Keratinocyte (primary cell): Measurements from ENCODE around the gene SPSB4. TPM values are rescaled to one million over a fixed set of nuclear protein-coding genes. Genes with fewer than 3 reads are reported as not detected.

Experiments used
- DNase-seq: peaks from one replicate; pipeline ENCODE4 v3.0.0-alpha.2; 2011; ENCODE audit warnings: low read depth, missing footprints, low spot score
- FAIRE-seq: peaks from 2 replicates; lab custom pipeline; 2011; peaks lifted over from hg19 to GRCh38; lab: Jason Lieb, UNC
- H2AFZ ChIP-seq: 2 replicates; pipeline ENCODE4 v1.6.0; 2012; ENCODE audit warnings: low read length, control low read depth, inconsistent platforms; ENCODE audit not compliant: control insufficient read depth
- H3K27ac ChIP-seq: 2 replicates; pipeline ENCODE4 v1.5.1; 2011; ENCODE audit warnings: low read length; ENCODE audit not compliant: control insufficient read depth, insufficient read depth
- H3K27me3 ChIP-seq: 3 replicates; pipeline ENCODE4 v1.6.0; 2011; ENCODE audit warnings: low read length; ENCODE audit not compliant: control insufficient read depth, insufficient read depth; ENCODE audit errors: extremely low read depth
- H3K36me3 ChIP-seq, 2 experiments: 2 replicates in 1 of 2; 3 replicates in 1 of 2; pipeline ENCODE4 v1.5.1; 2011; ENCODE audit warnings: low read length in 2 of 2, mild to moderate bottlenecking in 1 of 2; ENCODE audit not compliant: control insufficient read depth in 2 of 2, insufficient read depth in 2 of 2; ENCODE audit errors: extremely low read depth in 1 of 2
- H3K4me1 ChIP-seq: 3 replicates; pipeline ENCODE4 v1.5.1; 2011; ENCODE audit warnings: low read length; ENCODE audit not compliant: control insufficient read depth, insufficient read depth; ENCODE audit errors: extremely low read depth
- H3K4me2 ChIP-seq: 3 replicates; pipeline ENCODE4 v1.6.0; 2011; ENCODE audit warnings: low read depth, low read length; ENCODE audit not compliant: control insufficient read depth, insufficient read depth; ENCODE audit errors: extremely low read depth
- H3K4me3 ChIP-seq, 3 experiments: fragments of 200-600 bp in 1 of 3; sonication (generic) in 1 of 3; 2 replicates in 2 of 3; 3 replicates in 1 of 3; pipeline ENCODE4 v1.5.1; 2011 to 2016; ENCODE audit warnings: low read length in 3 of 3, mild to moderate bottlenecking in 3 of 3, control low read depth in 2 of 3, inconsistent platforms in 1 of 3, low read depth in 1 of 3, mixed read lengths in 1 of 3, mixed run types in 1 of 3, moderate library complexity in 1 of 3; ENCODE audit not compliant: control insufficient read depth in 2 of 3, insufficient read depth in 2 of 3; ENCODE audit errors: extremely low read depth in 1 of 3
- H3K79me2 ChIP-seq: 2 replicates; pipeline ENCODE4 v1.6.0; 2012; ENCODE audit warnings: low read length; ENCODE audit not compliant: control insufficient read depth, insufficient read depth
- H3K9ac ChIP-seq: 3 replicates; pipeline ENCODE4 v1.6.0; 2011; ENCODE audit warnings: low read length; ENCODE audit not compliant: control insufficient read depth, insufficient read depth; ENCODE audit errors: extremely low read depth
- H3K9me1 ChIP-seq: 3 replicates; pipeline ENCODE4 v1.6.0; 2011; ENCODE audit warnings: low read length; ENCODE audit not compliant: control insufficient read depth, insufficient read depth; ENCODE audit errors: extremely low read depth
- H3K9me3 ChIP-seq: 2 replicates; pipeline ENCODE4 v1.5.1; 2012; ENCODE audit warnings: low read depth, low read length; ENCODE audit not compliant: control insufficient read depth
- H4K20me1 ChIP-seq: 3 replicates; pipeline ENCODE4 v1.6.0; 2011; ENCODE audit warnings: low read length; ENCODE audit not compliant: control insufficient read depth, insufficient read depth; ENCODE audit errors: extremely low read depth
- CTCF ChIP-seq, 3 experiments: IDR thresholded peaks in 1 of 3; conservative IDR thresholded peaks in 1 of 3; optimal IDR thresholded peaks in 1 of 3; 2 replicates in 2 of 3; 3 replicates in 1 of 3; pipeline versions ENCODE3 to v1.5.1; 2011; ENCODE audit warnings: low read length in 3 of 3, mild to moderate bottlenecking in 3 of 3, moderate library complexity in 2 of 3, control low read depth in 1 of 3, inconsistent platforms in 1 of 3; ENCODE audit not compliant: insufficient read depth in 2 of 3; ENCODE audit errors: extremely low read depth in 1 of 3
- EZH2 ChIP-seq: IDR thresholded peaks from one replicate; pipeline ENCODE4 v1.6.1; 2012; ENCODE audit warnings: inconsistent platforms, mild to moderate bottlenecking, low read length, moderate library complexity
- dilution Hi-C: fragments of 300-500 bp; cut with MboI; formaldehyde crosslinking; loops from one replicate; pipeline ENCODE4 v1.7.0; 2020; ENCODE audit warnings: low sequenced_read_pairs; ENCODE audit not compliant: extremely low pct_ligation_motif_present
- polyA plus RNA-seq, 5 experiments: library from polyadenylated mRNA; depleted of rRNA in 3 of 5; stranded (reverse) in 3 of 5; stranded (forward) in 1 of 5; unstranded in 1 of 5; fragments of >200 nt; gene quantifications; 1 replicate in 1 of 5; 2 replicates in 3 of 5; 3 replicates in 1 of 5; pipeline versions ENCODE4 v1.2.1 to v1.2.3, GENCODE V29; 2011 to 2012; ENCODE audit warnings: missing spikeins in 2 of 5, low read depth in 1 of 5, low replicate concordance in 1 of 5

Gene SPSB4
- polyA plus RNA-seq, 1 donor (not counting 4 experiments of a cell fraction or from before 2014, with no cell fraction given), result not detected

GRCh38 chr3:141178551-141178950 is 127.4 kb downstream of the SPSB4 start:
- no peaks in the 10 kb centered on the region for H3K9me3 ChIP-seq
- H3K27ac ChIP-seq, result no peak overlapping the region
- dilution Hi-C loops, result no loop called here
- no peak overlapping the region for H2AFZ ChIP-seq
- H3K4me3 ChIP-seq, result no peak overlapping the region
- peaks cover 4% of the 10 kb centered on the region for H3K27me3 ChIP-seq
- H3K4me2 ChIP-seq, result no peak overlapping the region
- TF ChIP-seq EZH2 (no peak), CTCF (optimal IDR thresholded peaks at IDR 0.05 in 1 of 3, IDR thresholded peaks at IDR 0.05 in 1 of 3, conservative IDR thresholded peaks at IDR 0.05 in 1 of 3; ENCODE audit: extremely low read depth in 1 of 3, insufficient read depth in 2 of 3, low read length in 3 of 3) (no peak)
- no peaks in the 10 kb centered on the region for H3K4me1 ChIP-seq
- DNase-seq (no peak), FAIRE-seq (no peak)
- no peaks in the 10 kb centered on the region for H4K20me1 ChIP-seq
- H3K79me2 ChIP-seq, result no peaks in the 10 kb centered on the region
- no peak overlapping the region for H3K9ac ChIP-seq
- no peaks in the 10 kb centered on the region for H3K36me3 ChIP-seq
- no peaks in the 10 kb centered on the region for H3K9me1 ChIP-seq

GRCh38 chr3:141179983-141180382 is 128.8 kb downstream of the SPSB4 start:
- Histone ChIP-seq H3K4me3 (no peak overlapping the region), H3K4me2 (no peak overlapping the region), H3K4me1 (peaks cover 3% of the 10 kb centered on the region), H4K20me1 (no peaks in the 10 kb centered on the region), H3K27me3 (no peaks in the 10 kb centered on the region), H3K9ac (no peak overlapping the region), H3K79me2 (no peaks in the 10 kb centered on the region), H3K9me1 (no peaks in the 10 kb centered on the region), H3K9me3 (no peaks in the 10 kb centered on the region), H2AFZ (no peak overlapping the region), H3K27ac (no peak overlapping the region), H3K36me3 (no peaks in the 10 kb centered on the region)
- no peak for FAIRE-seq
- no peak for TF ChIP-seq CTCF (optimal IDR thresholded peaks at IDR 0.05 in 1 of 3, IDR thresholded peaks at IDR 0.05 in 1 of 3, conservative IDR thresholded peaks at IDR 0.05 in 1 of 3; ENCODE audit: extremely low read depth in 1 of 3, insufficient read depth in 2 of 3, low read length in 3 of 3)
- no peak for TF ChIP-seq EZH2
- dilution Hi-C loops, result no loop called here
- DNase-seq, result no peak
